B cell (primary cell): ENCODE results near the gene TMBIM4. TPM values are rescaled to one million over a fixed set of nuclear protein-coding genes. Genes with fewer than 3 reads are reported as not detected.

Experiments used
- ATAC-seq: fragments of 200-7000 bp; cut with Tn5 transposase; one replicate; pipeline ENCODE4 v1.10.0; 2021; ENCODE audit warnings: low read depth, mild to moderate bottlenecking, moderate number of reproducible peaks, moderate library complexity
- CTCF ChIA-PET: fragments of 350-600 bp; sonication (Branson Sonifier 250); formaldehyde crosslinking; loops from one replicate; lab custom pipeline; 2021; ENCODE audit warnings: antibody characterized with exemption, inconsistent platforms; lab: Charles Lee
- POLR2A ChIA-PET: fragments of 350-600 bp; sonication (Branson Sonifier 250); formaldehyde crosslinking; loops from one replicate; lab custom pipeline; 2021; ENCODE audit warnings: antibody characterized with exemption; lab: Charles Lee
- DNase-seq: peaks from one replicate; pipeline ENCODE4 v3.0.0; 2013
- H2AFZ ChIP-seq: 2 replicates; pipeline ENCODE4 v1.6.1; 2012; ENCODE audit warnings: mild to moderate bottlenecking, low read depth, low read length; ENCODE audit not compliant: insufficient read depth, poor library complexity, severe bottlenecking
- H3K27ac ChIP-seq, 2 donors: 1 replicate in 1 of 2; 2 replicates in 1 of 2; pipeline ENCODE4 v1.5.1; 2012 to 2013; ENCODE audit warnings: low read length in 2 of 2, mild to moderate bottlenecking in 2 of 2, moderate library complexity in 1 of 2
- H3K27me3 ChIP-seq, 4 experiments: fragments of 200-600 bp in 1 of 4; sonication (generic) in 1 of 4; replicated peaks in 1 of 4; 1 replicate in 2 of 4; 2 replicates in 2 of 4; pipeline versions ENCODE4 v1.6.1 to v1.7.0; 2013 to 2016; ENCODE audit warnings: low read length in 3 of 4, mild to moderate bottlenecking in 2 of 4, mixed read lengths in 1 of 4, moderate library complexity in 1 of 4; ENCODE audit not compliant: insufficient read depth in 4 of 4, control insufficient read depth in 3 of 4; ENCODE audit errors: control extremely low read depth in 1 of 4
- H3K36me3 ChIP-seq, 2 experiments: replicated peaks in 1 of 2; 1 replicate in 1 of 2; 2 replicates in 1 of 2; pipeline versions ENCODE4 v1.6.1 to v1.7.1; 2013; ENCODE audit warnings: low read length in 1 of 2; ENCODE audit not compliant: insufficient read depth in 2 of 2, control insufficient read depth in 1 of 2; ENCODE audit errors: control extremely low read depth in 1 of 2, extremely low read depth in 1 of 2
- H3K4me1 ChIP-seq, 2 donors: fragments of 200-600 bp in 1 of 2; sonication (generic) in 1 of 2; 1 replicate in 1 of 2; 2 replicates in 1 of 2; pipeline versions ENCODE4 v1.5.1 to v1.6.1; 2013 to 2017; ENCODE audit warnings: low read length in 2 of 2; ENCODE audit not compliant: control insufficient read depth in 2 of 2, insufficient read depth in 2 of 2
- H3K4me2 ChIP-seq: replicated peaks from 2 replicates; pipeline ENCODE3; 2012; ENCODE audit warnings: mild to moderate bottlenecking, low read depth, low read length; ENCODE audit not compliant: poor library complexity, severe bottlenecking
- H3K4me3 ChIP-seq, 5 experiments: fragments of 200-600 bp in 1 of 5; sonication (generic) in 1 of 5; 1 replicate in 3 of 5; 2 replicates in 2 of 5; pipeline versions ENCODE4 v1.5.1 to v1.7.0; 2011 to 2016; ENCODE audit warnings: low read length in 4 of 5, mild to moderate bottlenecking in 4 of 5, low read depth in 2 of 5, control low read depth in 1 of 5, moderate library complexity in 1 of 5; ENCODE audit not compliant: insufficient read depth in 1 of 5; ENCODE audit errors: control extremely low read depth in 1 of 5, extremely low read depth in 1 of 5
- H3K79me2 ChIP-seq: fragments of 200-600 bp; sonication (generic); one replicate; pipeline ENCODE4 v1.6.0; 2016; ENCODE audit warnings: low read length; ENCODE audit not compliant: control insufficient read depth, insufficient read depth
- H3K9ac ChIP-seq: fragments of 200-600 bp; sonication (generic); 2 replicates; pipeline ENCODE4 v1.6.1; 2017; ENCODE audit warnings: mild to moderate bottlenecking, low read length, moderate library complexity
- H3K9me3 ChIP-seq, 3 donors: one replicate each; pipeline versions ENCODE4 v1.6.1 to v1.7.1; 2013; ENCODE audit warnings: low read length in 2 of 3; ENCODE audit not compliant: control insufficient read depth in 2 of 3, insufficient read depth in 1 of 3; ENCODE audit errors: control extremely low read depth in 1 of 3
- H4K20me1 ChIP-seq: 2 replicates; pipeline ENCODE4 v1.6.0; 2012; ENCODE audit warnings: mild to moderate bottlenecking, low read length; ENCODE audit not compliant: insufficient read depth, control insufficient read depth, poor library complexity, severe bottlenecking
- H3K27ac Mint-ChIP-seq: one replicate; pipeline ENCODE4 v1.8.0; 2021; ENCODE audit warnings: mixed read lengths
- H3K27me3 Mint-ChIP-seq: one replicate; pipeline ENCODE4 v1.8.0; 2021; ENCODE audit warnings: mixed read lengths
- H3K4me1 Mint-ChIP-seq: one replicate; pipeline ENCODE4 v1.8.0; 2021; ENCODE audit warnings: mixed read lengths
- H3K4me3 Mint-ChIP-seq: one replicate; pipeline ENCODE4 v1.8.0; 2021; ENCODE audit warnings: mixed read lengths
- H3K9me3 Mint-ChIP-seq: one replicate; pipeline ENCODE4 v1.8.0; 2022; ENCODE audit warnings: mixed read lengths; ENCODE audit not compliant: insufficient read depth
- EZH2 ChIP-seq: IDR thresholded peaks from 2 replicates; pipeline ENCODE4 v1.6.1; 2012; ENCODE audit warnings: borderline replicate concordance, low read depth, mild to moderate bottlenecking, moderate library complexity, low read length; ENCODE audit not compliant: insufficient read depth, poor library complexity, severe bottlenecking
- WGBS: methylation state at CpG from one replicate; pipeline ENCODE4 v1.1.5; 2013; ENCODE audit warnings: missing lambda C conversion rate; ENCODE audit not compliant: insufficient coverage; 5-methylcytosine and 5-hydroxymethylcytosine counted together
- intact Hi-C: fragments of 100-400 bp; cut with micrococcal nuclease; formaldehyde crosslinking; loops from one replicate; pipeline ENCODE4 v1.10.0; 2022
- polyA plus RNA-seq: library from polyadenylated mRNA; depleted of rRNA; stranded (reverse); fragments of >200 nt; gene quantifications from 2 replicates; pipeline ENCODE4 v1.2.3, GENCODE V29; 2012
- total RNA-seq, 2 donors: library from RNA; stranded (reverse); fragments of 120-200 nt in 1 of 2; gene quantifications; 1 replicate in 1 of 2; 2 replicates in 1 of 2; pipeline versions ENCODE4 v1.2.3 to v1.2.4, GENCODE V29; 2013 to 2022
- TF ChIP-seq, protein P1 (sequence below): fragments of 200-600 bp; IDR thresholded peaks from one replicate; pipeline ENCODE4 v1.8.0; 2022; ENCODE audit warnings: antibody characterized with exemption, mild to moderate bottlenecking

TMBIM4 gene
- total and polyA plus RNA-seq, 2 donors (not counting 1 experiment from before 2014, with no cell fraction given): 85.1 to 88.1 TPM

DNA sequence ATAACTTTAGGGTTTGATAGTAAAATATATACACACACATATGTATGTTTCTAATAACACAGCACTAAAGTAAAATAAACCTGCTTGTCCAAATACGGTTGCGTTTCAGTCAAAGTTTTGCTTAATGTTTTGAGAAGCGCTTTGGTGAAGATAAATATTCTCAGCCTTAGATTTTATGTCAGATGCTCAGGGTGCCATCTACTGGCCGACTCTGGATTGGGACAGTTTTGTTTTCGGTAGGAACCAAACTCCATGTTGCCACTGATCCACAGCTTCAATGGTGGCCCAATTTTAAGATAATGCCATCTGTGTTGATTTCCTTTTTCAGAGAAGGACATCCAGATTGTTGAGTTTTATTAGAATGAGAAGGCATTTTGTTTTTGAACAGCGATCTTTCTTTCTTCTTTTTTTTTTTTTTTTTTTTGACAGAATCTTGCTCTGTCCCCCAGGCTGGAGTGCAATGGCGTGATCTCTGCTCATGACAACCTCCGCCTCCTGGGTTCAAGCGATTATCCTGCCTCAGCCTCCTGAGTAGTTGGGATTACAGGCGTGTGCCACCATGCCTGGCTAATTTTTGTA lies 82.3 kb downstream of the TMBIM4 start:
- 68% methylated on average over 4 of the region's 10 CpGs for WGBS
- H3K4me1 Mint-ChIP-seq: no peaks in the 10 kb centered on the region
- Histone ChIP-seq H3K4me3 (no peak overlapping the region), H4K20me1 (no peaks in the 10 kb centered on the region), H3K9ac (no peak overlapping the region), H2AFZ (no peak overlapping the region), H3K4me2 (no peak overlapping the region), H3K79me2 (no peaks in the 10 kb centered on the region), H3K9me3 (no peaks in the 10 kb centered on the region), H3K36me3 (no peaks in the 10 kb centered on the region), H3K27ac (no peak overlapping the region), H3K4me1 (no peaks in the 10 kb centered on the region), H3K27me3 (peaks cover 0 to 2% (median 0%) of the 10 kb centered on the region in 4 experiments)
- no peak overlapping the region for H3K27ac Mint-ChIP-seq
- TF ChIP-seq EZH2: no peak
- TF ChIP-seq, protein P1, sequence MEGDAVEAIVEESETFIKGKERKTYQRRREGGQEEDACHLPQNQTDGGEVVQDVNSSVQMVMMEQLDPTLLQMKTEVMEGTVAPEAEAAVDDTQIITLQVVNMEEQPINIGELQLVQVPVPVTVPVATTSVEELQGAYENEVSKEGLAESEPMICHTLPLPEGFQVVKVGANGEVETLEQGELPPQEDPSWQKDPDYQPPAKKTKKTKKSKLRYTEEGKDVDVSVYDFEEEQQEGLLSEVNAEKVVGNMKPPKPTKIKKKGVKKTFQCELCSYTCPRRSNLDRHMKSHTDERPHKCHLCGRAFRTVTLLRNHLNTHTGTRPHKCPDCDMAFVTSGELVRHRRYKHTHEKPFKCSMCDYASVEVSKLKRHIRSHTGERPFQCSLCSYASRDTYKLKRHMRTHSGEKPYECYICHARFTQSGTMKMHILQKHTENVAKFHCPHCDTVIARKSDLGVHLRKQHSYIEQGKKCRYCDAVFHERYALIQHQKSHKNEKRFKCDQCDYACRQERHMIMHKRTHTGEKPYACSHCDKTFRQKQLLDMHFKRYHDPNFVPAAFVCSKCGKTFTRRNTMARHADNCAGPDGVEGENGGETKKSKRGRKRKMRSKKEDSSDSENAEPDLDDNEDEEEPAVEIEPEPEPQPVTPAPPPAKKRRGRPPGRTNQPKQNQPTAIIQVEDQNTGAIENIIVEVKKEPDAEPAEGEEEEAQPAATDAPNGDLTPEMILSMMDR: peak; percentile 74
- intact Hi-C loops: loop anchor here (1.0 to 10.0 kb wide), 2 partner anchors 773 to 1196 kb away; no protein-coding TSS in a partner anchor
- ChIA-PET CTCF (interaction anchor here (0.7 to 7.1 kb wide), 7 partner anchors 13 to 1200 kb away, joined by 3 to 63 read pairs (median 5); no protein-coding TSS in a partner anchor), POLR2A (interaction anchor here (0.7 kb wide), 1 partner anchor 1456 kb away, joined by 3 read pairs; no protein-coding TSS in a partner anchor)
- peak; percentile 60 for DNase-seq
- no peak overlapping the region for H3K4me3 Mint-ChIP-seq
- ATAC-seq: no peak
- peaks cover 16% of the 10 kb centered on the region for H3K27me3 Mint-ChIP-seq
- H3K9me3 Mint-ChIP-seq: no peaks in the 10 kb centered on the region

DNA sequence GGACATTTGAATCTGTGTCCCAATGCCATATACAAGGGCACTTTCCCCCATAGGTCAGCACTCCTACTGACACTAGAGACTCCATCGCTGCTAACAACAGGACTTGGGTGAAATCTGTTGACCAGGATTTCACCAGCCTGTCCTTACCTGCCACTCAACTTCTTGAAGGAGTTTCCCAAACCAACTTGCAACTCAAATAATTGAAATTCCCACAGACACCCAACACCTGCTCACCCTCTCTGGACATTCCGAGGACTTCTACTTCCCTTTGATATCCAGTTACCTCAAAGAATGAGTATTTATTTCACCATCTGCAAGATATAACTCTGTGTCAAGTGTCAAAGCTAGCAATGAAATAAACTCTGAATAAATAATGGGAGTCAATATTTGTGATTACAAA lies 83.8 kb downstream of the TMBIM4 start:
- ChIA-PET CTCF (interaction anchor here (0.8 to 7.1 kb wide), 6 partner anchors 14 to 1194 kb away, joined by 3 to 63 read pairs (median 4); no protein-coding TSS in a partner anchor), POLR2A (no interaction called here)
- no peak overlapping the region for H3K4me2 ChIP-seq
- intact Hi-C loops: loop anchor here (10.0 kb wide), 1 partner anchor 771 kb away; no protein-coding TSS in a partner anchor
- no peak overlapping the region for H3K4me3 Mint-ChIP-seq
- no peaks in the 10 kb centered on the region for H3K9me3 Mint-ChIP-seq
- ATAC-seq (no peak), DNase-seq (no peak)
- peaks cover 0 to 2% (median 0%) of the 10 kb centered on the region in 4 experiments for H3K27me3 ChIP-seq
- H3K27me3 Mint-ChIP-seq: peaks cover 21% of the 10 kb centered on the region
- H3K4me1 ChIP-seq: no peaks in the 10 kb centered on the region
- H3K4me3 ChIP-seq: no peak overlapping the region
- no peaks in the 10 kb centered on the region for H3K4me1 Mint-ChIP-seq
- 90% methylated on average over 2 of the region's 2 CpGs for WGBS
- H3K27ac Mint-ChIP-seq: no peak overlapping the region
- no peak for TF ChIP-seq EZH2
- TF ChIP-seq, protein P1: no peak
- no peak overlapping the region for H3K9ac ChIP-seq
- no peaks in the 10 kb centered on the region for H3K36me3 ChIP-seq
- H3K9me3 ChIP-seq: no peaks in the 10 kb centered on the region
- H3K79me2 ChIP-seq: no peaks in the 10 kb centered on the region
- no peak overlapping the region for H2AFZ ChIP-seq
- no peaks in the 10 kb centered on the region for H4K20me1 ChIP-seq
- no peak overlapping the region for H3K27ac ChIP-seq
